OCI-LY3 (cell line): ENCODE data around the gene CAMTA1.

Experiments used
- CTCF ChIP-seq: fragments of 200-600, 300-600 bp; sonication (generic); IDR thresholded peaks from 2 replicates; pipeline ENCODE4 v1.5.1; 2014; ENCODE audit warnings: antibody characterized with exemption, low read length, low read depth
- EZH2phosphoT487 ChIP-seq: fragments of 200-600 bp; shearing (Covaris generic); IDR thresholded peaks from 2 replicates; pipeline ENCODE4 v1.6.1; 2018; ENCODE audit warnings: antibody characterized with exemption, mixed run types, low read depth

GRCh38 chr1:7632176-7632575 lies 846.9 kb downstream of the CAMTA1 start:
- no peak for TF ChIP-seq CTCF
- no peak for TF ChIP-seq EZH2phosphoT487
